NCI-H2171 treated with DMSO at 0.1 percent for 48 hours (cell line): ENCODE results near the gene RNF224.
"Not testable (repeated sequence)": the region's sequence is repeated elsewhere in the genome, so short reads cannot be mapped to it uniquely, and the experiment has no call there.

ENCODE experiments used
- DNase-seq: peaks from one replicate; lab custom pipeline; 2025; lab: John Stamatoyannopoulos, UW

RNF224 gene

GRCh38 chr9:137228506-137228967 is 1.2 kb downstream of the RNF224 start:
- DNase-seq = no peak

- DNase-seq = no peak
Measured at GRCh38 chr9:137228968-137229896, 1.9 kb downstream of the RNF224 start.

GRCh38 chr9:137229903-137230704 is 2.8 kb downstream of the RNF224 start:
- no peak for DNase-seq

GRCh38 chr9:137230705-137231371 is 3.5 kb downstream of the RNF224 start, which contains the start of gene SLC34A3:
TSS of gene SLC34A3 (plus strand) at chr9:137230901. CDS start at chr9:137231703, 802 bp downstream.
- no peak for DNase-seq

- DNase-seq = no peak
Measured at GRCh38 chr9:137231372-137232039, 4.2 kb downstream of the RNF224 start.

- no peak for DNase-seq
Measured at GRCh38 chr9:137232101-137232500, 4.8 kb downstream of the RNF224 start.

GRCh38 chr9:137232510-137232909 is 5.2 kb downstream of the RNF224 start:
- no peak for DNase-seq

GRCh38 chr9:137233143-137233980 is 6.1 kb downstream of the RNF224 start:
- DNase-seq = no peak

- no peak for DNase-seq
Measured at GRCh38 chr9:137234055-137234697, 6.9 kb downstream of the RNF224 start.

GRCh38 chr9:137234758-137235423 is 7.6 kb downstream of the RNF224 start:
- no peak for DNase-seq

GRCh38 chr9:137235424-137236237 is 8.3 kb downstream of the RNF224 start:
- no peak for DNase-seq

- peak; percentile 91 for DNase-seq
Measured at GRCh38 chr9:137236238-137236935, 9.1 kb downstream of the RNF224 start.

- DNase-seq = peak; percentile 55
Measured at GRCh38 chr9:137236936-137237421, 9.7 kb downstream of the RNF224 start.

GRCh38 chr9:137237759-137238726 is 10.7 kb downstream of the RNF224 start:
- peak; percentile 57 for DNase-seq

GRCh38 chr9:137239541-137240200 is 12.4 kb downstream of the RNF224 start:
- not testable (repeated sequence) for DNase-seq

- peak; percentile 72 for DNase-seq
Measured at GRCh38 chr9:137240318-137240840, 13.1 kb downstream of the RNF224 start.
